AG10803 (cell line): ENCODE measurements around the gene CADM1.
"Not testable (repeated sequence)": the region's sequence is repeated elsewhere in the genome, so short reads cannot be mapped to it uniquely, and the experiment has no call there.

Source experiments
- DNase-seq: peaks from one replicate; pipeline ENCODE4 v3.0.0; 2010; ENCODE audit warnings: low read depth
- H3K4me3 ChIP-seq: 2 replicates; pipeline ENCODE4 v1.5.1; 2011; ENCODE audit warnings: mild to moderate bottlenecking, low read length, control low read depth
- CTCF ChIP-seq: conservative IDR thresholded peaks from 2 replicates; pipeline ENCODE4 v1.5.1; 2011; ENCODE audit warnings: mild to moderate bottlenecking, low read length, control low read depth, inconsistent platforms

Gene CADM1

DNA sequence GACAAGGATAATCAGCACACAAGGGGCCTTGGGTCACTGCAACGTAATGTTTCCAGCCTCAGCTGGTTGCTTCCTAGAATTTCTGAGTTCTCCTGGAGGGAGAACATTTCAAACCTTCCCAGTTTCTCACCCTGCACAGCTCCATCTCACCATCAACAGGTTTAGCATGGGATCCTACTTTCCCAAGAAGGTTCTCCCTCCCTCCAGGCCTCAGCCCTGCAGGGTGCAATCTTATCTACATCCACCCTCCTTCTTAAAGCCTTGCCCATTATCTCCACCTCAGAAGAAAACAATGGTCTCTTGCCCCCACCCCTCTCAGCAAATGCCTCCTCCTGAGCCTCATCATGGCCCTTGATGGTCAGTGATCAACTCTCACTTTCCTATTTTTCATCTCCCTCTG lies 23.6 kb downstream of the CADM1 start:
- no peak for TF ChIP-seq CTCF
- no peak overlapping the region for H3K4me3 ChIP-seq
- DNase-seq = no peak

DNA sequence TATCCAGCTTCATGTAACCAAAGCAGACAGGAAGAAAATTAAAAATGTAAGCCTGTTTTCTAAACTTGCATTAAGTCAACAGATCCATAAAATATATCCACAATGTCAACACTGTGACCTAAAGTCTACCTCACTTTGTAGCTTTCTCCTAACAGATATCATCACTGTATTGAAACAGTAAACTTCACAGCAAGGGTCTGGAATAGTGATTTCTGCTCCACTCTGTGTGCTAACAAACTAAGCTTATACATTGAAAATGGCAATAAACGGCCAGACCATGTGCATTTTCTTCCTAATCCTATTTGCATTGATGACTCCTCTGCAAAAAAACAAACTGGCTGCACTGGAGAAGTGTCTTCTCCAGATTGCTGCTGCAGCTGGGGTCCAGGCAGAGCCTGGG lies 26.8 kb downstream of the CADM1 start:
- H3K4me3 ChIP-seq = no peak overlapping the region
- no peak for TF ChIP-seq CTCF
- no peak for DNase-seq

GRCh38 chr11:115476463-115477286 lies 27.5 kb downstream of the CADM1 start:
- TF ChIP-seq CTCF = no peak
- no peak for DNase-seq
- no peak overlapping the region for H3K4me3 ChIP-seq

GRCh38 chr11:115475564-115475963 lies 28.7 kb downstream of the CADM1 start:
- H3K4me3 ChIP-seq = no peak overlapping the region
- TF ChIP-seq CTCF = no peak
- no peak for DNase-seq

DNA sequence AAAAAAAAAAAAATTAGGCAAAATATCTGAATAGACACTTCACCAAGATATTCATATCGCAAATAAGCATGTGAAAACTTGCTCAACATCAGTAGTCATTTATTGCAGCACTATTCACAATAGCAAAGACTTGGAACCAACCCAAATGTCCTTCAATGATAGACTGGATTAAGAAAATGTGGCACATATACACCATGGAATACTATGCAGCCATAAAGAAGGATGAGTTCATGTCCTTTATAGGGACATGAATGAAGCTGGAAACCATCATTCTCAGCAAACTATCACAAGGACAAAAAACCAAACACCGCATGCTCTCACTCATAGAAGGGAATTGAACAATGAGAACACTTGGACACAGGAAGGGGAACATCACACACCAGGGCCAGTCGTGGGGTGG lies 29.9 kb downstream of the CADM1 start:
- DNase-seq, H3K4me3 ChIP-seq: not testable (repeated sequence)

DNA sequence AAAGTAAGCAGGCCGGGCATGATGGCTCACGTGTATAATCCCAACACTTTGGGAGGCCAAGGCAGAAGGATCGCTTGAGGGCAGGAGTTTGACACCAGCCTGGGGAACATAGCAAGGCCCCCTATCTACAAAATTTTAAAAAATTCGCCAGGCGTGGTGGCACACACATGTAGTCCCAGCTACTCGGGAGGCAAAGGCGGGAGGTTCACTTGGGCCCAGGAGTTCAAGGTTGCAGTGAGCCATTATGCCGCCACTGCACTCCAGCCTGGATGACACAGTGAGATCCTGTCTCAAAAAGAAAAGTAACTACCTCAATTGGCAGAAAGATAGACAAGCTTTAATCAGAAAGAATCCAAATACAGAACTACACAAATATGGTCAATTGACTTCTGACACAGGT lies 31.0 kb downstream of the CADM1 start:
- no peak for TF ChIP-seq CTCF
- DNase-seq = no peak
- no peak overlapping the region for H3K4me3 ChIP-seq

- no peak overlapping the region for H3K4me3 ChIP-seq
- no peak for TF ChIP-seq CTCF
- DNase-seq = no peak
Observed at GRCh38 chr11:115471367-115471766, 32.8 kb downstream of the CADM1 start.

DNA sequence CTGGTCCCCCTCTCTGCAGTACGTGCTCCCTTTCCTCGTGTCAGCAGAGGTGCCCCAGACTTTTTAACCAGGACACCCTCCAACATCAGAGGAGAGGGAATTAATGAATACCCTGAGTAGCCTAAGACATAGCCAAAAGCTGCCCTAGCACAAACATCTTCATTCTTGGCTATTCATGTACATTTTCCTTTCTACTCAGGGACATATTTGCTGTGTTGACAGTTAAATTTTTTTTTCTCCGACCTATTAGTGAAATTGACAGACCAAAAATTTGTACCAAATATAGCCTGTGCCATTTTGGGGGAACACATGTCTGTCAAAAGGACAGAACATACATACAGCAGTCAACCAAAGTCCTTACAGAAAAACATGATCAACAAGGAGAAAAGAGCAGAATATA lies 33.3 kb downstream of the CADM1 start:
- H3K4me3 ChIP-seq = no peak overlapping the region
- no peak for TF ChIP-seq CTCF
- DNase-seq = no peak
